SIG-M5 treated with dmso at 0.1 percent for 504 hours (cell line): Measurements from ENCODE around the gene SLC5A12.
A peak's percentile ranks its signal among the peaks of the same experiment; 100 is the strongest.

Experiments used
- DNase-seq: peaks from one replicate; lab custom pipeline; 2025; ENCODE audit not compliant: unreplicated experiment; lab: John Stamatoyannopoulos, UW

Gene SLC5A12, protein sequence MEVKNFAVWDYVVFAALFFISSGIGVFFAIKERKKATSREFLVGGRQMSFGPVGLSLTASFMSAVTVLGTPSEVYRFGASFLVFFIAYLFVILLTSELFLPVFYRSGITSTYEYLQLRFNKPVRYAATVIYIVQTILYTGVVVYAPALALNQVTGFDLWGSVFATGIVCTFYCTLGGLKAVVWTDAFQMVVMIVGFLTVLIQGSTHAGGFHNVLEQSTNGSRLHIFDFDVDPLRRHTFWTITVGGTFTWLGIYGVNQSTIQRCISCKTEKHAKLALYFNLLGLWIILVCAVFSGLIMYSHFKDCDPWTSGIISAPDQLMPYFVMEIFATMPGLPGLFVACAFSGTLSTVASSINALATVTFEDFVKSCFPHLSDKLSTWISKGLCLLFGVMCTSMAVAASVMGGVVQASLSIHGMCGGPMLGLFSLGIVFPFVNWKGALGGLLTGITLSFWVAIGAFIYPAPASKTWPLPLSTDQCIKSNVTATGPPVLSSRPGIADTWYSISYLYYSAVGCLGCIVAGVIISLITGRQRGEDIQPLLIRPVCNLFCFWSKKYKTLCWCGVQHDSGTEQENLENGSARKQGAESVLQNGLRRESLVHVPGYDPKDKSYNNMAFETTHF

DNA sequence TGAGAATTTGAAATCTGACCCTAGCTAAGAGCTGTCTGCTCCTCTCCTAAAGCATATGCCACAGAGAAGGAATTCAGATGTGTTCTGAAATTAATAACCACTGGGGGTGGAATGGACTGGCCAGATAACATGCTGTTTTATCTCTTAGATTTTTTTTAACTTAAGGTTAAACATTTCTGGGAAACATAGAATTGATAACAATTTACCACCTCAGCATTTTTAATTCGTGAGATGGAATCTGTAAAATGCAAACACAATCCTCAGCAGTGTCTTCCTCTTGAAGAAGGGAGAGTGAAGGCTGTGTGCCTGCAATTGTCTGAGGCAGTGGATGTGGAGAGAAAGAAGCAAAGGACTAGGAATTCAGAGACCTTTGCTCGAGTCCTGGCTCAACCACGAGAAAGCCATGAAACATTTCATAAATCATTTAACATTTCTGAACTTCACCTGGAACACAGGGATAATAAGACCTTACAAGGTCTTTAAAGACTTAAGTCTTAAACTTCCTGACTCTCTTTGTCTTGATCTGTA is at the start of gene SLC5A12:
TSS of gene SLC5A12 (minus strand) at position 113 of the 528 bp plus-strand sequence. CDS start 346 bp downstream, outside the sequence.
- DNase-seq: no peak

DNA sequence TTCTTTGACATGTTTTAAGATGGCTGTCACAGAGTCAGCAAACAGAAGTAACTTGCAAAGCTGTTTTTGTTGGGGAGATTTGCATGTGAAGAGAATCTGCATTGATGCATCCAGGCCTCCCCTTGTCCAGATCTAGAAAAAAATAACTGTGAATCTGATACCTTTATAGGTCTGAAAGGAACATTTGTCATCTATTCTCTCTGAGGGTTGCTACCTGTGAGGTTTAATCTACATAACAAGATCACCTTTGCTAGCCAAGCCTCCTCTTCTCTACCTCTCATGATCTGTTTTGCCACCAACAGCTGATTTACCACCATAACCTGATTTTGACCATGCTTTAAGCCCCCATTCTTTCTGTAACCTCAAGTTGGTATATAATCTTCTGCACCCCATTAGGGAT is 47.2 kb upstream of the SLC5A12 start:
- DNase-seq: no peak

DNA sequence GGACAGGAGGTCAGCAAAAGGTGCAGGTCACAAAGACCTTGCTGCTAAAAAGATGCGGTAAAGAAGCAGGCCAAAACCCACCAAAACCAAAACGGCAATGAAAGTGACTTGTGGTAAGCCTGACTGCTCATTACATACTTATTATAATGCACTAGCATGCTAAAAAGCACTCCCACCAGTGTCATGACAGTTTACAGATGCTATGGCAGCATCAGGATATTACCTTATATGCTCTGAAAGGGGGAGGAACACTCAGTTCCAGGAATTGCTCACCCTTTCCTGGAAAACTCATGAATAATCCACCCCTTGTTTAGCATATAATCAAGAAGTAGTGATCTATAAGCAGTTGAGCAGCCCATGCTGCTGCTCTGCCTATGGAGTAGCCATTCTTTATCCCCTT is 45.2 kb upstream of the SLC5A12 start:
- DNase-seq: no peak

DNA sequence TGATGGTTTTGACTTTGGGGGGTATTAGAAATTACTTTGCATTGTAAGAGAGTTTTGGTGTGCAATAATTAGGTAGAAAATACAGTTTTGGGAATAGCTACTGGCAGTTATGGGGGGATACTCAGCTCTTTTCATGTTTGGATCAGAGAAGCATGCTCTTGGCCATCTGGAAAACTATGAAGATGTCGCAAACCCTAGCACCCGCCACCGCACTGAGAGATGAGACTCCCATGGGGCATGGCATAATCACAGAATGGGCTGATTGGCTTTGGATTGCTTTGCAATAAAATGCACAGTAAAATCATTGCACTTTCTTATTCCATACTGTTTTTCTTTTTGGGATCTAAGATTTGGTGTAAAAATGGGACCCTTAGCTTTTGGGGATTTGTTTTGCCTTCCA is 43.5 kb upstream of the SLC5A12 start:
- no peak for DNase-seq

DNA sequence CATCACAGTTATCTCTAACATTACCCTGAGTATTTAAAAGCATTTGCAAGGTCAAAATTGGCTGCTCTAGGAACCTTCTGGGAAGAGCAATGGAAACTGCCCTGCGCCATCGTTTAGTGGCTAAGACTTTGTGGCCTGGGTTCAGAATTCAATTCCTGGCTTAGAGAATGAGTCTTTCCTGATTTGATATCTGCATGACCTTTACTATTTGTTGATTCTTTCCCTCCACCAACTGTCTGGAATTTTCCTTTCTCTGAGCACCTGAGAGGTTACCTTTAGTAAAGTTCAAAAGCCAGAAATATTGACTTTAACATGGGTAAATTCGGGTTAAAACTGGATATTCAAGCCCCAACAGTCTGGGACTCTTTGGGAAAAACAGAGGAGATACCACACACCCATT is 43.0 kb upstream of the SLC5A12 start:
- DNase-seq: no peak

DNA sequence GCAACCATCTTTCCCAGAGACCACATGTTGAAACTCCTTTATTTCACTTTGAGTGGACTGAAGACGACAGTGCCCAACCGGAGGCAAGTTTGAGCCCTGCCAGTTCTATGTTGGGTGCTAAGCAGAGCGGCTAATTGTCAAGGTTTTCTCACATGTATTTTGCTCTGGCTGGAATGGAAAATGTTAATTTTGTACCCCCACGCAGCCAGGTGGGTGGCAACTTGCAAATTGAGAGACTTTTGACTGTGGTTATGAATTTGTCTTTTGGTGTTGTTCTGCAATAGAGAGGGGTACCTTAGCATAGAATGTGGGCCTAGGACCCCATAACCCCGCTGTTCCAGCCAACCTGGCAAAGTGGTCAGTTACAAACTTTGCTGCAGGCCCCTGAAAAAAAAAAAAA is 42.5 kb upstream of the SLC5A12 start:
- no peak for DNase-seq

DNA sequence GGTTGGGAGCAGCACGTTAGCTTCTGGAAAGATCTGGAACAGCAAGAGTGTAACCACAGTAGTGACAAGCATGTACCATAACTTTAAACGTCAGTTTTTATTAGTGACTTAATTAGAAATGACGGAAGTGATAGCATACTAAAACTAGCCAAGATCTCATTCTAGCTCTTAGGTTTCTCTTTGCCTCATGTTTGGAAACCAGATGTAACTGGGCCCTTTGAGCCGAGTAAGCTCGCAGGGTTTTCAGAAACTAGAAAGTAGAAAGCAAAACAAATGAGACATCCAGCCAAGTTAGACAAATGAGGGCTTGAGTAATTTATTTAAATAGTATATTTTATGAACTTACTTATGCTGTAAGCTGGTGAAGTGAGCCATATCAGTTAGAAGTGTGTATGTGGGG is 40.2 kb upstream of the SLC5A12 start:
- DNase-seq: no peak

DNA sequence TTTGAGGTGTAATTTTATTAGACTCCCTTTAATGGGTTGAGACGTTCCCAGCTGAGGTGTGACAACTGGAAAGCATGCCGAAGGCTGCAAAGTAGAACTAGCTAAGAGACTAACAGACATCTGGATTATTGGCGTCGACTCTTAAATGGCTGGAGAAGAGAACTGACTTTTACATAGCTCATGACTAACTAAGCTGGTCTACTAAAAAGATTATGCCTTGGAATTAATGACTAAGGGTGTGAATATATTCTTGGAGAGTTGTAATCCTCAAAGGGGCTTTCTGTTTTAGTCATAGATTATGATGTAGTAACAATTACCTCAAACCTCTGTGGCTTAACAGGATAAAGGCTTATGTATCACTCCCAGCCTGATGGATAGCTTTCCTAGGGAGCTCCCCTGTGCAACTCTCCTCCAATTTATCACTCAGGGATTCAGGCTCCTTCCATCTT is 39.5 kb upstream of the SLC5A12 start:
- DNase-seq: no peak

DNA sequence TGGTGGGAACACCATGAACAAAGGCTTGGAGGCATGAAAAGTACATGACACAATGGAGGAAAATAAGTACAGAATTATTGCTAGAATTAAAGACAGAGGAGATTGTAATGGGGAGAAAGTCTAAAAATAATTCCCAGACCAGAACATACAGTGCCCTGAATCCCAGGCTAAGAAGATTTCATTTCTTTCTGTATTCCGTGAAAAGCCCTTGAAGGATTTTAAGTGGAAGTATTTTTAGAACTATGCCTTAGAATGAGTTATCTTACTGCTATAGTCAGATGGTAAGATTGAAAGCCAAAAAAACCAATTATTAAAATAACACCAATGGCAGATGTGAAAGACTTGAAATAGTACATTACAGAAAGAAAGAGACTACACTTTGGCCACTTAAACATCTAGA is 36.1 kb upstream of the SLC5A12 start:
- DNase-seq: no peak

DNA sequence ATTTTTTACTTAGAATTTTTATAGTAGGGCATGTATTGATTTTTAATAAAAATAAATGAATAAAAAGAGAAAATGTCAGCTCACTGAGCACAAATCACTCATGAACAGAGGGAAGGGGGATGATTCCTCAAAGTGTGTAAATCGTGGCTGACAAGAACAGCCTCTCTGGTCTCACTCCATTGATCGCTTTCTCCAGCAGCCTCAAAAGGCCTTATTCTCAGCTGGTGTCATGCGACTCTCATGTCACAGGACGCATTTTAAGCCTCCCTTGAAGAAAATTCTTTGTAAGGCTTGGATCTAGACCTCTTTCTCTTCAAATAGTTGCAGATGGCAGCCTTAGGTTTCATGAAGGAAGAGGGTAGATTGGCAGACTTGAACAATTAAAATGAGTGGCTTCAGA is 33.9 kb upstream of the SLC5A12 start:
- no peak for DNase-seq

DNA sequence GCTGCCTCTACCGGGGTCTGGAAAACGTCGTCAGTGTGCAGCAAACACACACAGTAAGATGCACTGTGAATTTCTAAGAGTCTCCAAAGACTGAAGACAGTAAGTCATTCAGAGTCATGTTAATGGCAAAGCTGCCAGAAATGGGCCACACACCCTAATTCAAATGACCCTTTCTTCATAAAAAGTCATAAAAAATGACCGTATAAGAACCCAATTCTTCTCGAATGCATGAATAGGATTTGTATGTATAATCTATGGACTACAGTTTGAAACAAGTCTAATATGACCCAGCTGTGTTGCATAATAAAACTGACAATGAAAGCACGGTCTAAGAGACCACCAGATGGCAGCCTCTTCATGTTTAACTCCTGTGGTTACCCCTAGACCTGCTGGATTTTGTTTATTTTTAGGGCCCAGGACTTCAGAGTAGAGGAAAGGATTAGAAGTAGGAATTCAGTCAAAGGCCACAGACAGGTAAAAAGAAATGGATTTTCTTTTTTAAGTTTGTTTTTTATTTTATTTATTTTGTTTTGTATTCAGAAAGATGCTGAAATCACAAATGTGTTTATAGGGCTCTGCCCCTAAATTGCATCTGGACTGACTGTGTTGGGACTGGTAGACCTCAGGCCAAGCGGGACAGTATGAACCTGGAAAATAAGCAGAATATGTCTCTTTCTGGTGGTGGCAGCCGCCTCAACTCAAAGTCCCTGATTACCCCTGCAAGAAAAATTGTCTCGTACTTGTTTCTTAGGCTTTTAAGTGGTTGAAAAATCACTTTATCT is 32.1 kb upstream of the SLC5A12 start:
- peak; percentile 47 for DNase-seq

DNA sequence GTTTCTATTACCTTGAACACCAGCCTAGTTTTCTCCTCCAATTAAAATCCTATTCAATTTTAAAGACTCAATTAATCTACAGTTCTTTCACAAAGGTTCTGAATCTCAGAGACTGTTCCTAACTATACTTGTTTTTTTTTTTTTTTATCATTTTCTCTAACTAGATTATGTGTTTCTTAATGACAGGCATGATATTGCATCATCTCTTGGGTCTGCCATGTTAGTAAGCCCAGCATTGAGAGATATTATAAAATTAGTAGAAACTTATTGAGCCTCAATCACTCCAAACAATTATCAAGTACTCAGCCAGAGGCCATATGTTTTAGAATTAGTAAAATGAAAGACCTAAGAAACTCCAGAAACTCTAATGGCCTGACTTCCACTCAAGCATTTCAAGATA is 28.1 kb upstream of the SLC5A12 start:
- DNase-seq: no peak

DNA sequence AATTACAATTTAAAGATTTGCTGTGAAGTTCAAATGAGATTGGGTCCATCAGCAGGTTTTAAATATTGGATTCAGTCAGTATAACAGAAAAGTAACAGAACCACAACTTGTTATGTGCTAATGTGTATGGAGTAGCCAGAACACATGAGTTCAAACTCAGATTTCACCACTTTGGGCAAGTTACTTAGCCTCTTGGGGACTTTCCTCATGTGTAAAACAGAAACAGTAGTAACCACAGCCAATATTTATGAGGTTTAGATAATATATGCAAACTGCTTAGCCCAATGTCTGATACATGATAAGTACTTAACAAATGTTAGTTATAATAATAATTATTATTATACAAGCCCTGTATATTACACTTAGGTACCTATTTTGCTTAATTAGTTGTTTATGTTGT is 21.8 kb upstream of the SLC5A12 start:
- DNase-seq: no peak

DNA sequence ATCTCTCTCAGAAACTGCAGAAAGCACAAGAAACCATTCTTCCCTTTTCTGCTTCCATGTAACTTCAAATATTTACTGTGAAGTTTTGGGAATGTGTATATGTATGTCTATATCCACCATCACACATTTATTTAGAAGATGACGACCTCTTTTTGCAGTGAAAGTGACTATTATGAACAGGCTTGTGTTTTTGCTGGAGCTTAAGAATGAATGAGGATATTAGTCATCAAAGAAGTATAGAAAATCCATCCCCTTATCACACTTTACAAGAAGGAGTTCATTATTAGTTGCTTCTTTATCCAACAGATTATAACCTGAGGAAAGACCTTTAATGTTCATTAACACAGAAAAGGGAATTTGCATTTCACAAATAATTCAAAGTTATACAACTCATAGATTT is 21.1 kb upstream of the SLC5A12 start:
- no peak for DNase-seq

DNA sequence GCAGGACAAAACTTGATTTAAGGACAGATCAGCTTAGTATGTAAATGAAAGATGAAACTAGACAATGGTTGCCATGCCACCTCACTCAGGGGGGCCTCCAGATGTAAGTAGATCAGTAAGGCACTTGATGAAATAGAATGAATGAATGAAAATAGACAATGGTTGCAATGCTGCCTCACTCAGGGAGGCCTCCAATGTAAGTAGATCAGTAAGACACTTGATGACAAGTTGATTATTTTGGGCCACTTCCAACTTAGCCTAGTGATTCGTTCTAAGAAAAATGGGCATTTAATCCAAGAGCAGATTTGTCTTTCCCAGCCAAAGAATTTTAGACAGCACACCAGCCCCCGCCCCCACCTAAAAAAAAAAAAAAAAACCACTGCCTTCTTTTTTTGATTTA is 19.2 kb upstream of the SLC5A12 start:
- DNase-seq: no peak

DNA sequence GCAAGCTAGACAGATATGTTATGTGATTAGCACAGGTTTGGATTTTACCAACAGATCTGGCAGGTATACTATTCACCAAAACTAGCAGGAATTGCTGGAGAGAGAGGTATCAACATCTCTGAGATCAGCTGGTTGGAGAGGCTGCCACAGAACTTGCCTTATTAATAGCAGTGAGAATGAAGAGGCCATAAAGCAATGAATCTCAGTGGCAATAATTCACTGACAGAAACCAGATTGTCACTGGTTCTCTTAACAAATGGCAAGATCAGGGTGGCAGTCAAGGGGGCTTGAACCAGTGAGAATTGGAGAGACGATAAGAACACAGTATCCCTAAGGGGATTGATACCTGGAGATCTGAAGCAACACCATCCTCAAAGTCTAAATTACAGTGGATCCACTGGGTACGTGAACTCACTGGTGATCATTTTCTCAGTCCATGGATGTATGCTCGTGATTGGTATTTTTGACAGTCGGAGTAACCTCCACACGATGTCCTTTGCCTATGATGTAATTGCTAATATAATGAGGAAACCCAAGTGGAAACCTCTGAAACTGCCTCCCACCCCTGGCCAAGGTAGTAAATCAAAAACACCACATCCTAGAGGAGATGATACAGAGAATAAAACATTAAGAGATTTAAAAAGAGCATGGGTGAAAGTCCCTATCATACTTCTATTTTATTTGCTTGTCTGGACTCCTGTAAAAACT is 17.7 kb upstream of the SLC5A12 start:
- DNase-seq: no peak

DNA sequence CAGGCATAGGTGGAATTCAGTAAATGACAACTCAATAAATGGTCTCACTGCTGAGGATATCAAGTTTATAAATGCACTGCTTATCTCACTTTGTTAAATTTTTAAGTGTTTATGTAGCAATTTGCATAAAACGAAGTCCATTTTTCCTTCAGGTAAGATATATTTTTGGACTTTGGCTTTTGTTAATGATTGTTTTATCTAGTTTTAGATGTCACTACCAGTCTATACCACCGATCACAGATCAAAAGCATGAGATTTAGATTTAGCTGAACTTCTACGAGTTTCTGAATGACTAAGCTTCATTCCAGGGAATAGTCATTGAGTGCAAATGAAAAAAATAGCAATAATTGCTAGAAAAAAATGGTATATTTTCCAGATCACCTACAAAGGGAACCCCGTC is 12.8 kb upstream of the SLC5A12 start:
- DNase-seq: no peak

DNA sequence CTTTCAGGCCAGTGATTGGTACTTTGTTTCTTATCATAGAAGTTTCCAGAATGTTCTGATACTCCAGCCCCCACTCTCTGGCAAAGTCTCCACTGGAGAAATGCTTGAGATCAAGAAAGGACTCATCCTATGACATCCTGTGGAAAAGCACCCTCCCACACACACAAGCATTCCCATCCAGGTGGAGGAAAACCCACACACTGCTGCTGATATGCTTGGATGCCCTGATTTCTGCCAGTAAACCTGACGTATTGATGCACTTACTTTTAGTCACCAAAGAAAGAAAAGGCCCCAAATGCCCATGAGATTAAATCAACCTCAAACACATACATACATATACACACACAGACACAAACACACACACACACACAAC is 9.2 kb upstream of the SLC5A12 start:
- no peak for DNase-seq

DNA sequence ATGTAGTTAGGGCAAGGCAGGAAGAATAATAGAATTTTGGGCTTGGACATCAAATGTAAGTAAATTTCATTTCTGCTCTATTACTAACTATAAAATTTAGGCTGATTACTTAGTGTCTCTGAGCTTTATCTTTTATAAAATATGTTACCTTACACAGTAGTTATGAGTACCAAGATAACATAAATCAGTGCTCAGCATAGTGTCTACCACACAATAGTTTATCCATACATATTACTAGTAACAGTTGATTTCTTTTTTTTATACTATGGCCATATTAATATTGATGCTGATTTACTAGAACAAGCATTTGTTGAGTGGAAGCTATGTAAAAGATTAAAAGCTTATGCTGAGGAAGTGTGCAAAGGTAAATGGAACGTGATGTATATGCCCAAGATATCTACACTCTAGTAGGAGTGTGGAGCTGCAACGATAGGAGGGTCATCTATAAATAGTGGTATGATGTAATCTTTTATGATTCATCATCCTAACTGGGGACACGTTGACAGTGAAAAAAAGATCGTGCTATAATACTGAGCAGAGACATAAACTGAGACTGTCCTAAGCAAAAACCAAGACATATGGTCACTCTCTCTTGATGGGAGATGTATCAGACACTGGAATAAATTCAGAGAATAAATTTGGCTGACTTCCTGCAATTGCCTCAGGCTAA is 8.7 kb upstream of the SLC5A12 start:
- DNase-seq: peak; percentile 1

DNA sequence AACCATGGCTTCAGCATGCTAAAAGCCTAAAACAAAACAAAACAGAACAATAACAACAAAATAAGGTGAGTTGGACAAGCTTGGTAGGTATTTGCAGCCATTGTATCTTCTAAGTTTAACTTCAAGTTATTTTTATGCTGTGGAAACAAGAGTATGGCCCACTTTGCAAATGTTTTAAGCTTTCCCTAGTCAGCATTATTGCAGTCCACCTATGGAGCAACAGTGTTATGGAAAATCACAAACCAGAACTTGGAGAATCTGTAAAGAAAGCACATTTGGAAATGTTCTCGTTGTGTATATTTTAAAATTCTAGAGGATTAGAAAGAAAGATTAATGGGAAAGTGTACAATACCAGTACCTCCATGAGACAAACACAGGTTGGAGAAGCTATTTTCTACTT is 7.4 kb upstream of the SLC5A12 start:
- DNase-seq: no peak

DNA sequence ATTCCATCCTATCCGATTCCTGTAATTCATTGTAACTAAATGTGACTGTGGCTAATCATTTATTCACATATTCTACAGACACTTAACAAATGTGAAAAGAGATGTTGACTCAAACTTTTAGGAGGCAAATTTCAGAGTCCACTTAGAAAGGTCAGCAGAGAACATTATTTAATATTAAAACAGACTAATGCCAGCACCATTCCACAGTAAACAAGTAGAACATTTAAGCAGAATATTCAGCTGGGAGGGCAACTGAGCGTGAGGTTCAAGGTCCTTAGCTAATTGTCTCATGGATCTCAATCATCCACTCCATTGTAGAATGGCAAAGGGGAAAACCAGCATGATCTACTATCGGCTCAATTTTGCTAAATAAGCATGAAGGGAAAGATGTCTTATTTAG is 5.1 kb upstream of the SLC5A12 start:
- no peak for DNase-seq
